ENCODE results near the gene PRKG1.

DNA sequence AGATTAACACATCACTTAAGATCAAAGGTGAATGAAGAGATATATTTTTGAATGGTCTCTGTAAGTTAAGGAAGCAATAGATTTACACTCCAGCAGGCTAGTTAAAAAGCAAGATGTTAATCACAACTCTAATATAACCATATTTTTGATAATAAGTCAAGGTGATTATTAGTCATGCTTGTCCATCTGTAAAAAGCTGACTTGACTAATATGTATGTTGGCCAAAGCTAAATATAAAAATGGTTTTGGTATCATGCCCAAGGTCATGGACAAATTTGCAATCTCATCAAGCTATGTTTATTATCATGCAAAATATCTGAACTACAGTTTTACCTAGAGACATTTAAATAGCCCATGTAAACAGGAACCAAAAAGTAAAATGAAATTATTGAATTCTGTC, 727.7 kb downstream of the PRKG1 start:
- TF ChIP-seq EZH2 (IDR thresholded peaks at IDR 0.05; ENCODE audit: insufficient read depth, poor library complexity, severe bottlenecking) = no peak
- no peak for TF ChIP-seq EZH2phosphoT487 (IDR thresholded peaks at IDR 0.05; ENCODE audit: insufficient read depth, low read depth)

All from GM23248 (cell line).